Osteoblast (primary cell): Measurements from ENCODE around the gene ALOXE3. TPM values are rescaled to one million over a fixed set of nuclear protein-coding genes. Genes with fewer than 3 reads are reported as not detected.
"Not testable (repeated sequence)": the region's sequence is repeated elsewhere in the genome, so short reads cannot be mapped to it uniquely, and the experiment has no call there.

Experiments used
- DNase-seq: peaks from one replicate; pipeline ENCODE4 v3.0.0; 2011; ENCODE audit warnings: low spot score, mixed read lengths; ENCODE audit not compliant: insufficient read length; ENCODE audit errors: missing footprints
- H2AFZ ChIP-seq: 2 replicates; pipeline ENCODE4 v1.6.0; 2011; ENCODE audit warnings: mild to moderate bottlenecking, low read length
- H3K27ac ChIP-seq: 2 replicates; pipeline ENCODE4 v1.5.1; 2011; ENCODE audit warnings: mild to moderate bottlenecking, low read depth, low read length, moderate library complexity
- H3K27me3 ChIP-seq: 2 replicates; pipeline ENCODE4 v1.6.0; 2012; ENCODE audit warnings: mild to moderate bottlenecking, control low read depth, inconsistent platforms, low read length, moderate library complexity; ENCODE audit not compliant: insufficient read depth
- H3K36me3 ChIP-seq: 2 replicates; pipeline ENCODE4 v1.5.1; 2011; ENCODE audit warnings: mild to moderate bottlenecking, low read length, control low read depth, moderate library complexity; ENCODE audit not compliant: insufficient read depth
- H3K4me1 ChIP-seq: 2 replicates; pipeline ENCODE4 v1.5.1; 2011; ENCODE audit warnings: mild to moderate bottlenecking, low read length, control low read depth, moderate library complexity; ENCODE audit not compliant: insufficient read depth
- H3K4me2 ChIP-seq: 2 replicates; pipeline ENCODE4 v1.6.0; 2011; ENCODE audit warnings: mild to moderate bottlenecking, low read length; ENCODE audit not compliant: insufficient read depth
- H3K4me3 ChIP-seq: fragments of 200-600 bp; sonication (generic); 3 replicates; pipeline ENCODE4 v1.5.1; 2012; ENCODE audit warnings: mild to moderate bottlenecking, low read length, inconsistent platforms; ENCODE audit not compliant: insufficient read depth
- H3K79me2 ChIP-seq: 2 replicates; pipeline ENCODE4 v1.6.0; 2012; ENCODE audit warnings: mild to moderate bottlenecking, low read length, control low read depth, inconsistent platforms; ENCODE audit not compliant: insufficient read depth
- H3K9me3 ChIP-seq: 2 replicates; pipeline ENCODE4 v1.5.1; 2011; ENCODE audit warnings: low read depth, low read length, control low read depth
- H4K20me1 ChIP-seq: 2 replicates; pipeline ENCODE4 v1.6.0; 2012; ENCODE audit warnings: mild to moderate bottlenecking, low read length, control low read depth; ENCODE audit not compliant: insufficient read depth
- CTCF ChIP-seq: IDR thresholded peaks from 2 replicates; pipeline ENCODE4 v1.5.1; 2011; ENCODE audit warnings: mild to moderate bottlenecking, low read depth, low read length, moderate library complexity; ENCODE audit errors: extremely low read depth
- total RNA-seq: library from RNA; depleted of rRNA; stranded (reverse); fragments of >200 nt; gene quantifications from 2 replicates; pipeline ENCODE4 v1.2.3, GENCODE V29; 2012

The ALOXE3 gene
- total RNA-seq, 1 donor = not detected

GRCh38 chr17:8063761-8064534 is 54.4 kb downstream of the ALOXE3 start:
- peak; percentile 55 for DNase-seq
- H3K4me3 ChIP-seq = no peak overlapping the region
- H4K20me1 ChIP-seq = no peaks in the 10 kb centered on the region
- no peak overlapping the region for H3K4me2 ChIP-seq
- no peaks in the 10 kb centered on the region for H3K36me3 ChIP-seq
- no peak overlapping the region for H3K27ac ChIP-seq
- H3K9me3 ChIP-seq = no peaks in the 10 kb centered on the region
- no peaks in the 10 kb centered on the region for H3K4me1 ChIP-seq
- H3K79me2 ChIP-seq = no peaks in the 10 kb centered on the region
- no peak overlapping the region for H2AFZ ChIP-seq
- peaks cover 71% of the 10 kb centered on the region for H3K27me3 ChIP-seq
- no peak for TF ChIP-seq CTCF

- TF ChIP-seq CTCF = no peak
- Histone ChIP-seq H3K9me3 (no peaks in the 10 kb centered on the region), H2AFZ (no peak overlapping the region), H3K36me3 (no peaks in the 10 kb centered on the region), H3K27me3 (peaks cover 73% of the 10 kb centered on the region), H3K27ac (no peak overlapping the region), H3K4me3 (peak overlapping the region; percentile 39), H4K20me1 (no peaks in the 10 kb centered on the region), H3K4me2 (peak overlapping the region; percentile 67), H3K79me2 (no peaks in the 10 kb centered on the region), H3K4me1 (no peaks in the 10 kb centered on the region)
- peak; percentile 48 for DNase-seq
Measured at GRCh38 chr17:8062807-8063483, 55.4 kb downstream of the ALOXE3 start.

GRCh38 chr17:8062435-8062806 is 55.9 kb downstream of the ALOXE3 start:
- no peaks in the 10 kb centered on the region for H3K79me2 ChIP-seq
- no peak overlapping the region for H2AFZ ChIP-seq
- peaks cover 73% of the 10 kb centered on the region for H3K27me3 ChIP-seq
- no peaks in the 10 kb centered on the region for H3K9me3 ChIP-seq
- no peaks in the 10 kb centered on the region for H3K4me1 ChIP-seq
- peak overlapping the region; percentile 67 for H3K4me2 ChIP-seq
- no peak for TF ChIP-seq CTCF
- peak; percentile 30 for DNase-seq
- H4K20me1 ChIP-seq = no peaks in the 10 kb centered on the region
- H3K36me3 ChIP-seq = no peaks in the 10 kb centered on the region
- H3K27ac ChIP-seq = no peak overlapping the region
- H3K4me3 ChIP-seq = peak overlapping the region; percentile 39

- not testable (repeated sequence) for H3K79me2 ChIP-seq, H4K20me1 ChIP-seq, H3K4me2 ChIP-seq, H3K27ac ChIP-seq, H3K9me3 ChIP-seq, H3K36me3 ChIP-seq, DNase-seq, H3K4me1 ChIP-seq, H3K4me3 ChIP-seq, H2AFZ ChIP-seq
- peaks cover 79% of the 10 kb centered on the region for H3K27me3 ChIP-seq
Measured at GRCh38 chr17:8061851-8062250, 56.5 kb downstream of the ALOXE3 start.
